Measurements from ENCODE around the gene THRSP.

- TF ChIP-seq HDGF (IDR thresholded peaks at IDR 0.05; ENCODE audit: borderline replicate concordance) (no peak), FOXA1 (IDR thresholded peaks at IDR 0.05) (no peak), ELF4 (IDR thresholded peaks at IDR 0.05) (no peak), PKNOX1 (IDR thresholded peaks at IDR 0.05) (no peak; the same call in 1 of the 2 replicates), L3MBTL2 (conservative IDR thresholded peaks at IDR 0.05) (0 out of 2 replicates have a peak, but pooled peaks have one; percentile 26), FOXM1 (IDR thresholded peaks at IDR 0.05; ENCODE audit: borderline replicate concordance) (no peak), FOXK2 (IDR thresholded peaks at IDR 0.05) (no peak), SP1 (IDR thresholded peaks at IDR 0.05) (no peak)
Measured at GRCh38 chr11:78080084-78080817, 16.6 kb downstream of the THRSP start.

Data from HEK293T (cell line).